BLaER1 (cell line): Measurements from ENCODE around the gene CPPED1.
A peak's percentile ranks its signal among the peaks of the same experiment; 100 is the strongest.

Experiments
- H3K27ac ChIP-seq: shearing (Covaris generic); formaldehyde crosslinking; 2 replicates; pipeline ENCODE4 v1.8.1; 2022
- H3K27me3 ChIP-seq: shearing (Covaris generic); formaldehyde crosslinking; 2 replicates; pipeline ENCODE4 v1.8.1; 2022
- H3K36me3 ChIP-seq: shearing (Covaris generic); formaldehyde crosslinking; 2 replicates; pipeline ENCODE4 v1.8.1; 2022
- H3K4me1 ChIP-seq: shearing (Covaris generic); formaldehyde crosslinking; 2 replicates; pipeline ENCODE4 v1.8.1; 2022
- H3K4me2 ChIP-seq: shearing (Covaris generic); formaldehyde crosslinking; 2 replicates; pipeline ENCODE4 v1.8.1; 2022
- H3K4me3 ChIP-seq: shearing (Covaris generic); formaldehyde crosslinking; 2 replicates; pipeline ENCODE4 v1.8.1; 2022
- H3K9ac ChIP-seq: shearing (Covaris generic); formaldehyde crosslinking; 2 replicates; pipeline ENCODE4 v1.8.1; 2022
- H3K9me3 ChIP-seq: shearing (Covaris generic); formaldehyde crosslinking; 2 replicates; pipeline ENCODE4 v1.8.1; 2022
- H4K20me1 ChIP-seq: shearing (Covaris generic); formaldehyde crosslinking; 2 replicates; pipeline ENCODE4 v1.8.1; 2022
- Cebpa-rat ChIP-seq: shearing (Covaris generic); IDR thresholded peaks from 2 replicates; pipeline ENCODE4 v1.8.1; 2022

CPPED1 gene

DNA sequence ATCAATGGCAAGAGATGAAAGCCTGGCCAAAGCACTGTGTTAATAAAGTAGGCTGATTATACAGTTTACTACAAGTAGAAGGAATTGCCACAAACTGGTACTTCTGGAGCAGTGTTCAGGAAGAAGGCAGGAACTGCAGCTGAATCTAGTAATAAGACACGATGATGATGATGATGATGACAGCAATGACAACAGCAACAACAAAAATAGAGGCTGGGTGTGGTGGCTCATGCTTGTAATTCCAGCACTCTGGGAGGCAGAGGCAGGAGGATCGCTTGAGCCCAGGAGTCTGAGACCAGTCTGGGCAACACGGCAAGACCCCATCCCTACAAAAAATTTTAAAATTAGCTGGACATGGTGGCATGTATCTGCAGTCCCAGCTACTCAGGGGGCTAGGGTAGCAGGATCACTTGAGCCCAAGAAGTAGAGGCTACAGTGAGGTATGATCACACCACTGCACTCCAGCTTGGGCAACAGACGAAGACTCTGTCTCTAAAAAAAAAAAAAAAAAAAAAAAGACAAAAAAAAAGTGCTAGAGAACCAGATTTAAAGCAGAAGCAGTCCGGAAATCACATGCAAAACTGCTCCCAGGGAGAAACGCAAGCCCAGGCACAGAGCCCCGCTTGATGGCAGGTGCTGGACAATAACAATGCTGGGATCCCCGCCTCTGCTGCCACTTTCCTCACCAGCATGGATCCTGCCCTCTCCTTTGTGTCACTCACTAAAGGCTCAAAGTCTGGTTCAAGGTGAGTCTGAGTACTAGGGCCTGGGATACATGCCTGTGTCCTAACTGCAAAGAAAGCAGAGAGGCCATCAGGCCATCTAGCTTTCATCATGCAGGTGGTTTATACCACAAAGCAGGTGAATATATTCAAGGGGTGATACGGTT, 44.8 kb downstream of the CPPED1 start:
- H3K9me3 ChIP-seq, result peaks cover 11% of the 10 kb centered on the region; the same call in 1 of the 2 replicates
- TF ChIP-seq Cebpa-rat, result no peak
- H4K20me1 ChIP-seq, result no peaks in the 10 kb centered on the region
- H3K4me2 ChIP-seq, result peak overlapping the region; percentile 6; the same call in 1 of the 2 replicates
- no peak overlapping the region for H3K4me3 ChIP-seq
- no peaks in the 10 kb centered on the region for H3K27me3 ChIP-seq
- no peak overlapping the region for H3K9ac ChIP-seq
- H3K27ac ChIP-seq, result no peak overlapping the region
- H3K4me1 ChIP-seq, result peaks cover 22% of the 10 kb centered on the region
- no peaks in the 10 kb centered on the region; the same call in 1 of the 2 replicates for H3K36me3 ChIP-seq

- H3K4me2 ChIP-seq, result no peak overlapping the region
Measured at GRCh38 chr16:12758031-12758669, 45.5 kb downstream of the CPPED1 start.

DNA sequence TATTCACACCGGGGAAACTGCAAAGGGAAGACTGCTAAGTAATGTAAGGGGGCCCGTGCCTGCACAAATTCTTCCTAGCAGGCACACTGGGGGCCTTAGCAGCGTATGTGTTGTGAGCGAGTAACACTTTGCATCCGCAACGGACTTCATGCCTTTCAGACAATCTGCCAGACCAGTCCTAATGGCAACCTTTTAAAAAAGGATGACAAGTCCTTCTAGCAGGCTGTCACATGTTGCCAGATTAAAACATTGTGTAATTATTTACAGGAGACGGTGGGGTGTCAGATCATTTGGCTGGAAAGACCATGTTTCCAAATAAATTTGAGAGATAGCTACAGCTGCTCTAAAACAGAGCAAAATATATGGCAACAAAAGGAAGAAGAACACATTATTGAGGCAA, 46.1 kb downstream of the CPPED1 start:
- Histone ChIP-seq H3K4me3 (no peak overlapping the region), H3K4me1 (peaks cover 20% of the 10 kb centered on the region), H3K4me2 (no peak overlapping the region), H4K20me1 (no peaks in the 10 kb centered on the region), H3K36me3 (no peaks in the 10 kb centered on the region; the same call in 1 of the 2 replicates), H3K9me3 (peaks cover 7% of the 10 kb centered on the region; the same call in 1 of the 2 replicates), H3K27ac (no peak overlapping the region), H3K9ac (no peak overlapping the region), H3K27me3 (no peaks in the 10 kb centered on the region)
- no peak for TF ChIP-seq Cebpa-rat

More at GRCh38 chr16:12758031-12758669, 45.5 kb downstream of the CPPED1 start:
- Histone ChIP-seq H3K36me3 (no peaks in the 10 kb centered on the region; the same call in 1 of the 2 replicates), H4K20me1 (no peaks in the 10 kb centered on the region), H3K27ac (no peak overlapping the region), H3K9me3 (peaks cover 11% of the 10 kb centered on the region; the same call in 1 of the 2 replicates), H3K4me1 (peaks cover 22% of the 10 kb centered on the region), H3K9ac (no peak overlapping the region), H3K4me3 (no peak overlapping the region), H3K27me3 (no peaks in the 10 kb centered on the region)
- TF ChIP-seq Cebpa-rat, result no peak

- Histone ChIP-seq H4K20me1 (no peaks in the 10 kb centered on the region), H3K27ac (no peak overlapping the region), H3K27me3 (no peaks in the 10 kb centered on the region), H3K4me3 (no peak overlapping the region), H3K4me1 (peaks cover 17% of the 10 kb centered on the region), H3K9ac (no peak overlapping the region), H3K36me3 (no peaks in the 10 kb centered on the region; the same call in 1 of the 2 replicates), H3K4me2 (no peak overlapping the region), H3K9me3 (no peaks in the 10 kb centered on the region)
- no peak for TF ChIP-seq Cebpa-rat
Measured at GRCh38 chr16:12754824-12755543, 48.7 kb downstream of the CPPED1 start.

GRCh38 chr16:12753203-12754023, 50.3 kb downstream of the CPPED1 start:
- TF ChIP-seq Cebpa-rat, result no peak
- Histone ChIP-seq H3K36me3 (no peaks in the 10 kb centered on the region), H3K9ac (no peak overlapping the region), H3K4me3 (no peak overlapping the region), H3K27ac (no peak overlapping the region), H3K27me3 (no peaks in the 10 kb centered on the region), H3K4me1 (peaks cover 10% of the 10 kb centered on the region; the same call in 1 of the 2 replicates), H3K4me2 (no peak overlapping the region), H3K9me3 (no peaks in the 10 kb centered on the region), H4K20me1 (no peaks in the 10 kb centered on the region)

GRCh38 chr16:12752159-12752558, 51.5 kb downstream of the CPPED1 start:
- no peak for TF ChIP-seq Cebpa-rat
- no peak overlapping the region for H3K27ac ChIP-seq
- no peak overlapping the region for H3K4me2 ChIP-seq
- no peaks in the 10 kb centered on the region for H4K20me1 ChIP-seq
- H3K4me1 ChIP-seq, result peaks cover 10% of the 10 kb centered on the region; the same call in 1 of the 2 replicates
- no peaks in the 10 kb centered on the region for H3K9me3 ChIP-seq
- no peak overlapping the region for H3K9ac ChIP-seq
- no peaks in the 10 kb centered on the region for H3K36me3 ChIP-seq
- no peaks in the 10 kb centered on the region for H3K27me3 ChIP-seq
- no peak overlapping the region for H3K4me3 ChIP-seq

DNA sequence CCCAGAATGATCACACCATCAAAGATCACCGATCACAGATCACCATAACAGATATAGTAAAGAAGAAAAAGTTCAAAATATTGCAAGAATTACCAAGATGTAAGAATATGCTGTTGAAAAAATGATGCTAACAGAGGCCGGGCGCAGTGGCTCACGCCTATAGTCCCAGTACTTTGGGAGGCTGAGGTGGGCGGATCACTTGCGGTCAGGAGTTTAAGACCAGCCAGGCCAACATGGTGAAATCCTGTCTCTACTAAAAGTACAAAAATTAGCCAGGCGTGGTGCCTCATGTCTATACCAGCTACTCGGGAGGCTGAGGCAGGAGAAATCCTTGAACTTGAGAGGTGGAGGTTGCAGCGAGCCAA, 53.2 kb downstream of the CPPED1 start:
- Histone ChIP-seq H3K27ac (no peak overlapping the region), H4K20me1 (no peaks in the 10 kb centered on the region), H3K4me2 (no peak overlapping the region), H3K27me3 (no peaks in the 10 kb centered on the region), H3K4me1 (peaks cover 10% of the 10 kb centered on the region; the same call in 1 of the 2 replicates), H3K4me3 (no peak overlapping the region), H3K9me3 (peaks cover 12% of the 10 kb centered on the region), H3K36me3 (no peaks in the 10 kb centered on the region), H3K9ac (no peak overlapping the region)
- no peak for TF ChIP-seq Cebpa-rat

GRCh38 chr16:12749076-12749475, 54.6 kb downstream of the CPPED1 start:
- peaks cover 12% of the 10 kb centered on the region; the same call in 1 of the 2 replicates for H3K36me3 ChIP-seq
- H3K9ac ChIP-seq, result no peak overlapping the region
- H3K9me3 ChIP-seq, result peaks cover 26% of the 10 kb centered on the region
- no peak for TF ChIP-seq Cebpa-rat
- no peak overlapping the region for H3K27ac ChIP-seq
- H3K4me3 ChIP-seq, result no peak overlapping the region
- H3K4me2 ChIP-seq, result no peak overlapping the region
- H3K27me3 ChIP-seq, result no peaks in the 10 kb centered on the region
- peaks cover 10% of the 10 kb centered on the region; the same call in 1 of the 2 replicates for H3K4me1 ChIP-seq
- no peaks in the 10 kb centered on the region for H4K20me1 ChIP-seq

DNA sequence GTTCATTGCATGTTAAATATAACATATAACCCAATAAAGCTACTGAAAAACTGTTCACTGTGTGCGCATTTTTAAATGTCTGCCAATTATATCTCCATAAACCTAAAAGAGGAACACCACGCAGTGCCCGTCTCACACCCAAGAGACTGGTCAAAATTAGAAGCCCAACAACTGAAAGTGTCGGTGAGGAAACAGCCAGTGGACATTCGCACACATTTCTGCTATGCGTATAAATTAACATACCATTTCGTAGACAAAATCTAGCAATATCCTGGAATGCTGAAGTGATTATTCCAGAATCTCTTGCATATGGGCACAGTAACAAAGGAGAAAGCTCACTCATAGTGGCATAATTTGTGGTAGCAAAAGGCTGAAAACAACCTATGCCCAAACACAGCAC, 55.9 kb downstream of the CPPED1 start:
- H3K9ac ChIP-seq, result no peak overlapping the region
- H4K20me1 ChIP-seq, result no peaks in the 10 kb centered on the region
- no peak overlapping the region for H3K4me2 ChIP-seq
- H3K27me3 ChIP-seq, result no peaks in the 10 kb centered on the region
- no peak overlapping the region for H3K4me3 ChIP-seq
- peaks cover 14% of the 10 kb centered on the region; the same call in 1 of the 2 replicates for H3K36me3 ChIP-seq
- H3K27ac ChIP-seq, result no peak overlapping the region
- H3K9me3 ChIP-seq, result peaks cover 26% of the 10 kb centered on the region
- peaks cover 10% of the 10 kb centered on the region; the same call in 1 of the 2 replicates for H3K4me1 ChIP-seq
- no peak for TF ChIP-seq Cebpa-rat
